ENCODE data around the gene CLMP.
"Not testable (repeated sequence)": the region's sequence is repeated elsewhere in the genome, so short reads cannot be mapped to it uniquely, and the experiment has no call there.

The CLMP gene

DNA sequence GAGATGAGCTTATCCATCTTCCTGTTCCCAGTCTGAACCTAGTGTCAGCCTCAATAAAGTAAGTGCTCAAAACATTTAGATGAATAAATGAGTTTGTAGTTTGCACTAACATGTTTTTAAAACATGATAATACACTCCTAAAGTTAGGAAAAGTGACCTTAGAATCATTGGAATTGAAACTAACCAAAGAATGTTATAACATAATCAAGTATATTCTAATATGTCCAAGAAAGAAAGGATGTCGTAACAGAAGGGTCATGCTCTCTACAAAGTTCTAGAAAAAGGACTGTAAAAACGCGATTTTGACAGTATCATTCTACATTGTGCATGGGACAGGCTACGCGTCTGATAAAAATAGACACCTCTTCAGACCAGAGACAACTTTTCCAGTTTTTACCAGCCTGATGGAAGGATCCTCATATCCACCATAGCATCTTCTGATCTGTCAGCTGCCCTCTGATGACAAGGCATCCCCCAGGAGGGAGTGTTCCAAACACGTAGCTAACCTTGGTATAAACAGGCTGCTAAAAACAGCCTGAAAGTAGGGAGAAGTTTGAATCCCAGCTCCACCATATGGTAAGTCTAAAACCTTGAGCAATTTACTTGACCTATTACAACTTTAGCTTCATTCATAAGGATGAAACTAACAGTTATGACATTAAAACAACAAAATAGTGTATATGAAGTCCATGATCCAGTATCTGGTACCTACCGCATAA, 30.2 kb downstream of the CLMP start:
- DNase-seq, result no peak

DNA sequence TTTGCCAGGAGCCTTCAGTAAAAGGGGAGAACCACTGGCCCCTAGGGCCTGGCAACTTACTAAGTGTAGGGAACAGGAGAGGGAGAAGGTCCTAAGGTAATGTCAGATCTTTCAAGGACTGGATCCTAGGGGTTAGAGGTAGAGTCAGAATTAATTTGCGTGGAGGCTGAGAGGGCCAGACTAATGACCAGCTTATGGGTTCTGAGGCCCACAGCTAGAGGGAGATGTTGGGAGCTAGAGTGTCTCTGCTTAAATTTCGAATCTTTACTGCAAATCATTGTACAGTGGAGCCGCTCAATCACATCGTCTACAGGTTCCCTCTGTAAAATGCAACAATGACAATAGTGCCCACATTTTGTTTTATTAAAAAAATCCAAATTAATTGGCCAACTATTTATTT, 31.4 kb downstream of the CLMP start:
- no peak for DNase-seq

- no peak for DNase-seq
These were observed 33.5 kb downstream of the CLMP start for GRCh38 chr11:123161376-123162030.

DNA sequence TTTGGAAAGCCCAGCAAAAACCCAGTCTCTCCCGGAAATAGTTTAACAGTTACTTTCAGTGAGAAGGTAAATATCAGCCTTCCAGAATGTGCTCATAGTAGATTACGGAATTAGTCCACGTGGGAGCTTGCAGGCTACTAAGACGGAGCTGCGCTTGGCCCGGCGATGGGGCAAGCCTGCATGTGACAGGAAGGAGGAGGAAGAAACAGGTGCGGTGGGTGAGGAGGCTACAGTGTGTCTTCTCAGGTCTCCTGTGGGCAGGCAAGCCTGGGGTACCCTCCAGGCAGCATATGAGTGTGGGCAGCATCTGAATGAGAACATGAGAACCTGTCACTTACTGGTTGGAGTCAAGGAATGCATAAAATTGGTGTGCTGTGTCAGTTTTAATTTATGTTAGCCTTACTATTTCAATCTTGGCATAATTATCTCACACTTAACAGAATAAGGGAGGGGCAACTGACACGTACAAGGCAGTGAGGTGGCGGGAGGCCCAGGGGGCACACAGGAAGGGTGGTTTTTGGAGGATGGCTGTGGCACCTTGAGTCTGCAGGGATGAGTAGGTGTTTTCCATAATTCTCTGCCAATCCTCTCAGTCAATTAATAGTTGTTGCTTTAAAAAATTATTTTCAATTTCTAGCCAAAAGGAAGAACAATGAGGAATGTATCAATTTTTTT, 35.7 kb downstream of the CLMP start:
- DNase-seq, result no peak

DNA sequence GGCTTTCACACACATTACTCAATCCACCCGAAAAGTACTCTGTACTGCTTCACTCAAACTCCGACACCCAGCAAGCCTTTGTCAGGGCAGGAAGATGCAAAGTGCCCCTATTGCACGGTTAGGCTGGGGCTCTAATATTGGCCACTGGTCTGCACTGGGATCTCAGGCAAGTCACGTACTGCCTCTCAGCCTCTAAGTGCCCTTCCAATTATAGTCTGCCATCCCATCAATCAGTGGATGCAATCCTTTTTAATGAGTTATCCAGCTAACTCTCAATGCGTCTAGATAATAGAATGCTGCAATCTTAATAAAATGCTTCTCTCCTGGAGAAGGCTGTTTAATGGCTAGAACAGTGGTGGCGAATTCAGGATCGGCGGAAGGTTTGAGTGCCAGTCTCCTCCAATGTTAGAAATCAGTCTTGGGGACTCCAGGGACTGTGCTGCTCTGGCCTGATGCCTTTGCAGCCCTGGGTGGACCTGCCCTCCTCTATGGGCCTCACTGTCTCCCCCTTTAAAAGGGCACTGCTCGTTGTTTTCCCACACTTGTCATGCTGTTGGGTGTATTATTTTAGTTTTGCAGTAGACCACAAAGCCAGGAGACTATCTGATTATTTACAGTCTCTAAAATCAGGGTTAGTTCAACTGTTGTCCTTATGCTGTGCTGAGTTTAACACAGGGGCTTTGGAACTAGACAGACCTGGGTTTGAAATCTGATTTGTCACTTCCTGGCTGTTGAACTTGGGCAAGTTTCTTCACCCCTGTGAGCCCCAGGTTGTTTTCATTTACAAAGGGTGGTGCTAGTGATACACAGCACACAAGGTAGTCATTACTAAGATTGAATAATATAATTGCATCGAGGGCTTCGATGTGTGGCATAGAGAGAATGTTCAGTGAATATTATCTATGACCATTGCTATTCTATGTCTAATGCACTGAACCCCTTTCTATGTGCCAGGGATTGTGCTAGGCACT, 36.7 kb downstream of the CLMP start:
- DNase-seq, result no peak

DNA sequence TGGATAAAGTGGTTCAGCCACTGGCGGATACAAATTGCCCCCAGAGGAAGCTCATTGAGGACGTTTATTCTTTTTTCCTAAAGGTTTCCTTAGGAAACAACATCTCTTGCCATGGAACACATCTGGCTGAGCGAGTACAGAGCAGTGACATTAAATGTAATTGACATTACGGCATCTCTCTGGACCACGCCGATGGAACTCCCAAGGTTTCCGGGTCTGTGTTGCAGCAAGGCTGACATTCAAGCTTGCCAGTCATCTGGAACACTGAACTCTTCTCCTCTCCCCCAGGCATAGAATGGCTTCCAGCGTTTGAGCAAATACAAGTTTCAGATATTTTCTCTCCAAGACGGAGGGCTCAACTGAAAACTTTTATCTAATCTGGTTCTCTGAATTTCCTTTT, 42.1 kb downstream of the CLMP start:
- DNase-seq, result no peak

DNA sequence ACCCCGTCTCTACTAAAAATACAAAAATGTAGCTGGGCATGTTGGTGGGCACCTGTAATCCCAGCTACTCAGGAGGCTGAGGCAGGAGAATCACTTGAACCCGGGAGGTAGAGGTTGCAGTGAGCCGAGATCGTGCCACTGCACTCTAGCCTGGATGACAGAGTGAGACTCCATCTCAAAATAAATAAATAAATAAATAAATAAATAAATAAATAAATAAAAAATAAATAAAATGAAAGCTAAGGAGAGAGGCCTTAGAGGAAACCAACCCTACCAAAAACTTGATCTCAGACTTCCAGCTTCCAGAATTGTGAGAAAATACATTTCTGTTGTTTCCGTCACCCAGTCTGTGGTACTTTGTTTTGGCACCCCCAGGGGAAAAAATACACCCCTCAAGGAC, 42.7 kb downstream of the CLMP start:
- not testable (repeated sequence) for DNase-seq

- DNase-seq, result no peak
These were observed 43.3 kb downstream of the CLMP start for GRCh38 chr11:123151796-123152195.

DNA sequence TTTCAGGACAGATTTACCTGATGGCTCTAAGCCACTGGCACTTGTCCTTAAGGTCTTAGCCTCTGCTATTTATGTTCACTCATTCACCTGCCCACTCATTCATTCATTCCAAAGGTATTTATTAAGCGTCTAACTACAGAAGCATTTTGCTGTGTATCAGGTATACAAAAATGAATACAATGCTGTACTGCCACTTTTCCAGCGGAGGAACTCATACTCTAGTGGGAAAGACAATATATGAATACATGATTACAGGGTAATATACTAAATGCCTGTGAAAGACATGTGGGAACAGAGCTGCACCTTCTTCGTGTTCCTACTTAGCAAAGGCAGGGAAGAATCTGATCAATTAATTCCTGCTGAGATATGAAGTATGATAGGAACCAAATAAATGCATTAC, 43.7 kb downstream of the CLMP start:
- DNase-seq, result no peak

GRCh38 chr11:123150882-123151281, 44.2 kb downstream of the CLMP start:
- DNase-seq, result no peak

- no peak for DNase-seq
These were observed 46.1 kb downstream of the CLMP start for GRCh38 chr11:123148965-123149364.

DNA sequence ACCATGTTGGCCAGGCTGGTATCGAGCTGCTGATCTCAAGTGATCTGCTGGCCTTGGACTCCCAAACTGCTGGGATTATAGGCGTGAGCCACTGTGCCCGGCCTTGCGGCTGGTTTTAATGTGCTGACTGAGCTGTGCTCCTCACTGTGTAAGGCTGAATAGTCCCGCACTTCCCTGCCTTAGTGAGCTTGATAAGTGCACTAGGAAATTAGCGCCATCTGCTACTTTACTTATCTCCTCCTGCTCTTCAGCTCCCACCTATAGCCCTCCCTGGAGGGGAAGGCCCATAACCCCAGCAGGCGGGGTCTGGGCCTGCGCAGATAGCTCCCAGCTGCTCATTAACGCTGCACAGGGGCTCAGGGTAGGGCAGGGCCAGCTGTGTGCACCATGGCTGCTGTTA, 49.4 kb downstream of the CLMP start:
- peak; percentile 64 for DNase-seq

DNA sequence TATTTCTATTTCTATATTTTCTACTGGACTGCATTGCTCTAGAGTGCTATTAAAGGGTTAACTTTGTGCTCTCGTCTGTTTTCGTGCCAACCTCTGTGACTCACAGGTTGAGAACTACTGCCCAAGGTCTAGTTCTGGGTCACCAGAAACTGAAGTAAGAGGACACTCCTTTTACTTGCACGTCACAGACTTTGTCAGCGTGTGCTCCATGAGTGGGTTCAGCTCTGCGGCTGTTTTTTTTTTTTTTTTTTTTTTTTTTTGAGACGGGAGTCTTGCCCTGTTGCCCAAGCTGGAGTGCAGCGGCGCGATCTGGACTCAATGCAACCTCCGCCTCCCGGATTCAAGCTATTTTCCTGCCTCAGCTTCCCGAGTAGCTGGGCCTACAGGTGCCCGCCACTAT, 49.8 kb downstream of the CLMP start:
- DNase-seq, result peak; percentile 95

GRCh38 chr11:123144707-123145106, 50.3 kb downstream of the CLMP start:
- peak; percentile 53 for DNase-seq

GRCh38 chr11:123143921-123144320, 51.1 kb downstream of the CLMP start:
- no peak for DNase-seq

- DNase-seq, result no peak
These were observed 51.6 kb downstream of the CLMP start for GRCh38 chr11:123143476-123143875.

DNA sequence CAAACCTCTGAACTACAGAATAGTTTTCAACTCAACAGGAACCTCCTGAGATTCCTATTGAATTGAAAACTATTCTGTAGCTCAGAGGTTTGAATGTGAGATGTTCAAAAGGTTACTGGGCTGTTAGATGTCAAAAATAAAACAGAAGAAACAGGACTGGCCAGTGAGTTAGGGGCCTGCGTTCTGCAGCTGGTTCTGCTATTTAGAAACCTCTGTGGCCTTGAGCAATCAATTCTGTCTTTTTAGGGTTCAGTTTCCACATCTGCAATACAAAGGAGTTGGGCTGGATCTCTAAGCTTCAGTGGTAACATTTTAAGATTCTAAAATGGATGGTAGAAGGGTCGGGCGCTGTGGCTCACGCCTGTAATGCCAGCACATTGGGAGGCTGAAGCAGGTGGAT, 55.8 kb downstream of the CLMP start:
- no peak for DNase-seq

DNA sequence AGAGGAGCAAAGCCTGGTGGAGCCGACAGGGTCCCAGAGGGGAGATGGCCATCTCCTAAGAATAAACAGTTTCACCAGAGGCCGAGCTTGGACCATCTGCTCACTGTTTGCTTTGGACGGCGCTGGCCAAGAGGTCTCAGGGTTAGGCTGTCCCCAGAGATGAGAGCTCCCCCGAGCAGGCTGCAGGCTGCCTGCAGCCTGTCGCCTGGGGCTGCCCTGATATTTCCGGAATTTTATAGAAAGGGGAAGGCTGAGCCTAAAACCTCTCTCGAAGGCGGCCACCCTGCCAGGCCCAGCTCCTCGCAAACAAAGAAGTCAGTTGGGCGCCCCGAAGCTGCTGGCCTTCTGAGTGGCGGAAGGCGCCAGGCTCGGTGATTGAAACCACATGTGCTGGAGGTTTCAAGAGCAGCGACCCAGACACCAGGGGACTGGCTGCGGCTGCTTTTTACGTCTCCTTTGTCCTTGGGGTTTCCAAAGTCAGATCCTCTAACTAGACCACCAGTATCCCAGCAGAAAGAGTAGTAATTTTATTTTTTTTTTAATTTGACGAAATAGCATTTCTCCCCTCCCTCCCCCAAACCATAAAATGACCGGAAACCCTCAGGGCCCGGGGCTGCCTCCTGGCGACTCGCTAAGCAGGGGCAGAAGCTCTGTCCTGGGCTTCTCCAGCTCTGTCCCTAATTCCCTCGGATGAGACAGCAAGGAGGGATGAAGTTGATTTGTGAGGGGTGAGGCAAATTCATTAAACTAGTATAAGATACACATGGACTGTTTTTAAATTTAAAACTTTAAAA, 57.4 kb downstream of the CLMP start:
- peak; percentile 67 for DNase-seq

GRCh38 chr11:123135863-123136446, 59.1 kb downstream of the CLMP start:
- no peak for DNase-seq

GRCh38 chr11:123132881-123133280, 62.2 kb downstream of the CLMP start:
- no peak for DNase-seq

- not testable (repeated sequence) for DNase-seq
These were observed 62.8 kb downstream of the CLMP start for GRCh38 chr11:123132034-123132766.
